Measurements from ENCODE around the gene ABCG1.

GRCh38 chr21:42341776-42342542 is 123.0 kb downstream of the ABCG1 start:
- TF ChIP-seq CTCF (conservative IDR thresholded peaks at IDR 0.05; ENCODE audit: low read length) (no peak), EZH2phosphoT487 (IDR thresholded peaks at IDR 0.05; ENCODE audit: borderline replicate concordance, low read depth, low read length) (no peak)
